ENCODE measurements around the gene NXF1. TPM values are rescaled to one million over a fixed set of nuclear protein-coding genes. Genes with fewer than 3 reads are reported as not detected.
"Not testable (repeated sequence)": the region's sequence is repeated elsewhere in the genome, so short reads cannot be mapped to it uniquely, and the experiment has no call there.

Gene NXF1
- total RNA-seq, 1 donor from 2014 or later: 94.6 TPM

- DNase-seq (ENCODE audit: low spot score): peak; percentile 99
Observed at GRCh38 chr11:62787005-62787759, 18.1 kb downstream of the NXF1 start, which contains the start of gene TMEM179B. TSS of gene TMEM179B (plus strand) at chr11:62787402. CDS start at chr11:62787432, 30 bp downstream.

GRCh38 chr11:62786318-62787004 is 18.8 kb downstream of the NXF1 start:
- DNase-seq (ENCODE audit: low spot score): peak; percentile 91

- DNase-seq (ENCODE audit: low spot score): no peak
Observed at GRCh38 chr11:62782753-62783152, 22.5 kb downstream of the NXF1 start.

- DNase-seq (ENCODE audit: low spot score): no peak
Observed at GRCh38 chr11:62778441-62778840, 26.8 kb downstream of the NXF1 start.

GRCh38 chr11:62777389-62777788 is 27.9 kb downstream of the NXF1 start:
- no peak for DNase-seq (ENCODE audit: low spot score)

- DNase-seq (ENCODE audit: low spot score): no peak
Observed at GRCh38 chr11:62775646-62776045, 29.6 kb downstream of the NXF1 start.

- DNase-seq (ENCODE audit: low spot score): no peak
Observed at GRCh38 chr11:62774407-62774806, 30.8 kb downstream of the NXF1 start.

- peak; percentile 98 for DNase-seq (ENCODE audit: low spot score)
Observed at GRCh38 chr11:62771144-62772021, 33.9 kb downstream of the NXF1 start, which contains the start of gene TAF6L. TSS of gene TAF6L (plus strand) at chr11:62771396. CDS start at chr11:62775784, 4,388 bp downstream.

GRCh38 chr11:62770778-62771143 is 34.5 kb downstream of the NXF1 start:
- no peak for DNase-seq (ENCODE audit: low spot score)

GRCh38 chr11:62760867-62761227 is 44.4 kb downstream of the NXF1 start:
- DNase-seq (ENCODE audit: low spot score): not testable (repeated sequence)

GRCh38 chr11:62757846-62758788 is 47.1 kb downstream of the NXF1 start:
- no peak for DNase-seq (ENCODE audit: low spot score)

- no peak for DNase-seq (ENCODE audit: low spot score)
Observed at GRCh38 chr11:62755086-62755615, 50.1 kb downstream of the NXF1 start.

GRCh38 chr11:62753736-62754603 is 51.3 kb downstream of the NXF1 start, which contains the start of gene ZBTB3:
TSS of gene ZBTB3 (minus strand) at chr11:62754160. CDS start at chr11:62753664, 496 bp downstream.
- peak; percentile 98 for DNase-seq (ENCODE audit: low spot score)

- DNase-seq (ENCODE audit: low spot score): no peak
Observed at GRCh38 chr11:62752994-62753735, 52.1 kb downstream of the NXF1 start.

- no peak for DNase-seq (ENCODE audit: low spot score)
Observed at GRCh38 chr11:62752177-62752785, 53.0 kb downstream of the NXF1 start.

GRCh38 chr11:62749931-62750330 is 55.3 kb downstream of the NXF1 start:
- DNase-seq (ENCODE audit: low spot score): not testable (repeated sequence)

GRCh38 chr11:62747475-62748160 is 57.6 kb downstream of the NXF1 start:
- DNase-seq (ENCODE audit: low spot score): no peak

All from ureter (tissue), 1 donor.